Measurements from ENCODE around the gene TLX2. TPM values are rescaled to one million over a fixed set of nuclear protein-coding genes. Genes with fewer than 3 reads are reported as not detected.
"Not testable (repeated sequence)": the region's sequence is repeated elsewhere in the genome, so short reads cannot be mapped to it uniquely, and the experiment has no call there.

The TLX2 gene
- total RNA-seq, 1 donor from 2014 or later, result not detected

DNA sequence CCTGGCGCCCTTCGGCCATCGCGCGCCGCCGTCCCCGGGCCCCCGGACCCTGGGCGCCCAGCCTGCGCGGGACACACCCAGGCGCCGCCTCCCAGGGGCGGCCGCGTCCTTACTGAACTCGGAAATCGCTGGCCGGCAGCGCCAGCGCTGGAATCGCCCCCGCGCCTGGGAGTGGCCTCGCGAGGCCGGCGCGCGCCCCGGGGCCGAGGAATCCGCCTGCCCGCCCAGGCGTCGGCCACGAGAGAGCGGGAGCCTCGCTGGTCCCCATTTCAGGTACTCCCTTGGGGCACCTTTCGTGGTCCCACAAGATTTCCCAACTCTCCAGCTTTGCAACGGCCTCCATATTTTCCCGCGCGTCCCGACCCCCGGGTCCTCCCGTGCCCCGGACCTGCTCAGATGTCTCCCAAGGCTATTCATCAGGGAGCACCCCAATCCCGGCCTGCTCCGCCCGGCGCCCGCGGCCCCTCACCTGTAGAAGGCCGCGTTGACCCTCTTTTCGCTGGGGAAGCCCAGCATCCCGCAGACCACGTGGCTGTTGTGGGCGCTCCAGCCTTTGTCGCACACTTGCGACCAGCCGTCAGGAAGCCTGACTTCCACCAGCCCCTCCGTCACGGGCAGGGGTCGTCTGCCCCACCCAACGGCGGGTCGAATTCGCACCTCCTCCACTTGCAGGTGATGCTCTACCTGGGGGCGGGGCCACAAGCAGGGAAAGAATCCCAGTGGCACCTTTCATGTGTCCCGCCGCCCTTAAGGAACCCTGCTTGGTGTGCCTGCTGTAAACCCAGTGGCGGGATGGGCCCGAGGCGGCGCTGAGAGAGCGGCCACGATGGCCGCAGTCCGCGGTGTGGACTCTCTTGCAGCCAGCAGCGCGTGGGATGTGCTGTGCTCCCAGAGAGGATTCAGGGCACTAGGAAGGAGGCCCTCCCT is 34.9 kb downstream of the TLX2 start:
- ATAC-seq (ENCODE audit: poor library complexity) (peak; percentile 90), DNase-seq (peak; percentile 87)
- intact Hi-C loops (cut with DNase I), result no loop called here

DNA sequence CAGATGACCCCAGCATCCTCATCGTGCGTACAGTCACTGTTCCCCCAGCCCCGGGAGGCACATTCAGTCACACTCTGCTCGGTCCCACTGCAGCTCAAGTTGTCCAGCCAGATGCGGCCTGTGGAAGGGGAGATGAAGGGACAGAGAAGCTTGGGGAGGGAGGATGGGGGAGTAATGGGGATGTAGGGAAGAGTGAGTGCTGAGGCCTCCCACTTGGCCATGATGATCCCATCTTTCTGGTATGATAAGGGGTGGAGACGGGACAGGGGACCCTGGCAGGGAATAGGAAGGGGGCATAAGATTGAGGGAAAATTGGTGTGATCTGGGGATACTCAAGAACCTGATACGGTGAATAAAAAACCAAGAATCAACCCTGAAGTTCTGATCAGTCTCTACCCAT is 36.0 kb downstream of the TLX2 start:
- intact Hi-C loops (cut with DNase I), result no loop called here
- no peak for ATAC-seq (ENCODE audit: poor library complexity)
- no peak for DNase-seq

DNA sequence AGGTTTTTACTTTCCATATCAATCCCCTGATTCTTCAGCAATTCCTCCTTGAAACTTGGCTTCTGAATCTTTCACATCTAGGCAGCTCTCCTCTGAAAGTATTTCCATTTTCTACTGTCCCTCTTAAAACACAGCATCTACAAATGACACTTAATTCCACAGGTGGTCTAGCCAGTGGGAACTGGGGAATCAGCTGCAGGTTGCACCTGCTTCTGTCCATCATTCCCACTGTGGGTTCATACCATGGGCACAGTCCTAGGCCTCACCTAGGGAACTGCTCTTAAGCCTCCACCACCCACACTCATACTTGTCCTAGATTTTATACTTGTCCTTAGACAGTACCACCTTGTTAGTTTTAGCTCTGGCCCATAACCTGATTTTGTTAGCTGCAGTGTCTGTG is 37.3 kb downstream of the TLX2 start:
- DNase-seq (no peak), ATAC-seq (ENCODE audit: poor library complexity) (no peak)
- intact Hi-C loops (cut with DNase I), result no loop called here

DNA sequence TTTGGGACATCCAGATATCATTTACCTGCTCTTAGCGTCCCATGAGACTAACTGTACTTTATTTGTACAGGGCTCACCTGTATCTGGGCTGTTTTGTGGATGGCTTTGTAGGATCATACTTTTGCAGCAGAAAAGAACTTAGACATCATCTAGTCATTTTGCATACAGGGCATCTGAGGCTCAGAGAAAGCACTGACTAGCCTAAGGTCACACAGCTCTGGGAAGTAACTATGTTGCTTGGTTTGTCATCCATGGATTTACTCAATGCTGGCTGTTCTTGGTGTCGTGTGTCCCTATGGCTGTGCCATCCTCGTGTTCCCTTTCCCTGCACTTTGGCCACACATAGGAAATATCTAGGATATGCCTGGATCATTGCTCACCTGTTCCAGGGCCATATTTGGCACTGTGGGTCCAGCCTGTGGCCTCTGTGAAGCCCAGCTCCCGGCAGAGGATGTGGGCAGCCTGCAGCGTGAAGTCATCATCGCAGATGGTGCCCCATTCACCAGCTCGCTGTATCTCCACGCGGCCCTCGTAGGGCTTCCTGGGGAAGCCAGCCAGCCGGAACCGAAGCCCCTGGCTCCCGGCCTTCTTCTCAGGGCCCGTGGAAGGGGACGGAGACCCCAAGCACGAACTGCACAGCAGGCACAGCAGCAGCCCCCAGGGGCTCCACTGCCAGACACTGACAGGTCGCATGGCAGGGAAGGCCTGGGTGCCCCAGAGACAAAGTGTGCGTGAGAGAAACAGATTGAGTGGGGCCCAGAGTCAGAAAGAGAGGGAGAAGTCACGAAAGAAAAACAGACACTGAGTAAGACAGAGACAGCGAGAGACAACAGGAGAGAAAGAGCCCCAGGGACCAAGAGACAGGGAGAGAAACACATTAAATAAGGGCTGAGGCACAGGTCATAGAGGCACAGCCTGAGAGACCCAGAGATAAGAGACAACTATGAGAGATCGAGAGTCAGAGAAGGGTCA is 38.0 kb downstream of the TLX2 start:
- no peak for ATAC-seq (ENCODE audit: poor library complexity)
- intact Hi-C loops (cut with DNase I), result no loop called here
- no peak for DNase-seq

DNA sequence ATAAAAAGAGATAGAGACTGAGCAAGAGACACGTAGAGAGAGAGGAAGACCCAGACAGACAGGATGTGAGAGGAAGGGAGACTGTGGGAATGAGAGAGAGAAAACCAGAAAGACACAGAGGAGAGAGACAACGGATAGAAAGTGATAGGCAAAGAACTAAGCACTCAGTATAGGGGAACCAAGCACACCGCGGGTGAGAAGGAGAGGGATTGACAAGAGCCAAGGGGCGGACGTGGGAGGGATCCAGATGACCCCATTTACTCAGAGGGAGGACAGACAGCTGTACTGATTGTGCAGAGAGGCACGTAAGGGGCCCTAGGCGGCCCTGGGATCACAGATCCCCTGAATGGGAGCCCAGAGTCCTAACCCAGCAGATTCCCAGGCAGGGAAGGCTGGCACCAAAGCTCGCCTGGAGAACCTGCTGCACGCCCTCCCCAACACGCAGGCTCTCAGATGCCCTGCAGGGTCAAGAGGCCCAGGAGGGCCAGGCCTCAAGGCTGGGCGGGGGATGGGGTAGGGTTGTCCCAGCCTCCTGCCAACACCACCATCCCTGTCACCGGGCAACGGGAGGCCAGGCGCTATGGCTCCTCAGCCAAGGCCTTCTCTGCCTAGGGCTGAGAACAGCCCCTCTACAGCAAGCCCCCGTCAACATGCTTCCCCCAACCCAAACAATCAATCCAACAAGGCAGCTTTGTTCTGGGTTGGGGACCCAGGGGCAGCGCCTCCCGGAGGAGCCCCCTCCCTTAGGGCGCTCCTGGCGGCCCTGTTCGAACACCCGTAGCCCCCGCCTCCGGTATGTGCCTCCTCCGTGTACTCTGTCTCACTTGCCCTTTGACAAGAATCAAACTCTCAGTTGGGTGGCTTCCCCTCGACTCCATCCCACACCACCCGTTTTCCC is 38.9 kb downstream of the TLX2 start:
- ATAC-seq (ENCODE audit: poor library complexity), result no peak
- intact Hi-C loops (cut with DNase I), result no loop called here
- no peak for DNase-seq

DNA sequence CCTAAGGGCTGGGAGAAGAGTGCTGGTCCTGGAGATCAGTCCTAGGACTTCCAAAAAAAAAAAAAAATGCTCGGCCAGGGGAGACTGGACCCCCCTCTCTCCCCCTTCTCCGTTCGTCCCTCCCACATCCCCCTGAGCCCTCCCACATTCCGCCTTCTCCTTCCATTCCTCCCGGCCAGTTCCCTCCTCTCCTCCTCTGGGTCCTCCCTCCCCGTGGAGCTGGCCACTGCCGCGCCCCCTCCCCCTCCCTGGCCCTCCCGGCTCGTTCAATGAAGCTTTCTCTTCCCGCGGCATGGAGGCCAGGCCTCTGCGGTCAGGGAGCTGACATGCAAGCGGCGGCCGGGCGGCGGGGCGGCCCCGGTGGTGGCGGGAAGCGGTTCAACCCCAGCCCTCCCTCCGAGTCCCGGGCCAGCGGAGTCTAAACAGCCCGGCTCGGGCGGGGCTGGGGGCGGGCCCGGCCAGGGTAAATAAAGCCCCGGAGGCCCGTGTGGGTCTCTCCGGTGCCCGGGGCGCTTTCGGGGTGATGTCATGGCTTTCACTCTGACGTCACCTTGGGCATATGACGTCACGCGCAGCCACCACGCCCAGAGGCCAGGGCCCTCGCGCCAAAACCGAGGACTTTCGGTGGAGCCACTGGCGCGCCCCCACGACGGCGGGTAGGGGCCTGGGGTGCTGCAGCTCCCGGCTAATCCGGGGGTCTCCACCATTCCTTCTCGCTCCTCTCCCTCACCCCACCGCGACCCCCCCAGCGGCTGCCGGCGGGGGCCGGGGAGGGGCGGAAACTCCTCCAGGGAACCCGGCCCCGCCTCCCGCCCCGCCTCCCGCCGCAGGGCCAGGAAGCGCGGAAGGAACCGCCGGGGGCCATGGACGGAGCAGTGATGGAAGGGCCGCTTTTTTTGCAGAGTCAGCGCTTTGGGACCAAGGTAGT is 39.9 kb downstream of the TLX2 start, which contains the start of the genes DOK1 and LOXL3:
TSS of gene DOK1 (plus strand) at position 829 of the 928 bp plus-strand sequence. CDS start at position 864, 35 bp downstream.
TSS of gene LOXL3 (minus strand) at position 51 of the 928 bp plus-strand sequence. CDS start 1,308 bp downstream, outside the sequence.
- intact Hi-C loops (cut with DNase I), result no loop called here
- ATAC-seq (ENCODE audit: poor library complexity), result peak; percentile 90
- peak; percentile 94 for DNase-seq

DNA sequence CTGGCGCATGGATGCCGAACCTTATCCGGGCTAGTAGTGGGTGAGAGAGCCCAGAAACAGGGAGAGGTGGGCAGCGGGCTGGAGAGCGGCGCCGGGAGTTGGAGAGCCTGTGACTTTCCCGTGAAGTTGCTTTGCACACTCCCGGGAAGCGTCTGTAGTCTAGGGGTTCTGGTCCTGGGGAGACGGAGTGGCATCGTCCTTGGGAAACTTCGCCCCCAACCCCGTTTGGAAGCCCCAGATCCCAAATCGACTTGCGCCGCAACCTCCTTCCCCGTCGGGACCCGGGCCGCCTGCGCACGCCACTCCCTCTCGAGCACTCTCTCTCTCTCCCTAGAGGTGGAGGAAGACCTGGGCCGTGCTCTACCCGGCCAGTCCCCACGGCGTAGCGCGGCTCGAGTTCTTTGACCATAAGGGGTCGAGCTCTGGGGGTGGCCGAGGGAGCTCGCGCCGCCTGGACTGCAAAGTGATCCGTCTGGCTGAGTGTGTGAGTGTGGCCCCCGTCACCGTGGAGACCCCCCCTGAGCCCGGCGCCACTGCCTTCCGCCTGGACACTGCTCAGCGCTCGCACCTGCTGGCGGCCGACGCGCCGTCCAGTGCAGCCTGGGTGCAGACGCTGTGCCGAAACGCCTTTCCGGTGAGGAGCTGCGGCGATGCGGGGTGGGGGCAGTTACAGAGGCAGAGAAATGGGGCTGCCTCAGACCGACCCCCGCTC is 40.7 kb downstream of the TLX2 start:
- DNase-seq, result peak; percentile 73
- intact Hi-C loops (cut with DNase I), result no loop called here

DNA sequence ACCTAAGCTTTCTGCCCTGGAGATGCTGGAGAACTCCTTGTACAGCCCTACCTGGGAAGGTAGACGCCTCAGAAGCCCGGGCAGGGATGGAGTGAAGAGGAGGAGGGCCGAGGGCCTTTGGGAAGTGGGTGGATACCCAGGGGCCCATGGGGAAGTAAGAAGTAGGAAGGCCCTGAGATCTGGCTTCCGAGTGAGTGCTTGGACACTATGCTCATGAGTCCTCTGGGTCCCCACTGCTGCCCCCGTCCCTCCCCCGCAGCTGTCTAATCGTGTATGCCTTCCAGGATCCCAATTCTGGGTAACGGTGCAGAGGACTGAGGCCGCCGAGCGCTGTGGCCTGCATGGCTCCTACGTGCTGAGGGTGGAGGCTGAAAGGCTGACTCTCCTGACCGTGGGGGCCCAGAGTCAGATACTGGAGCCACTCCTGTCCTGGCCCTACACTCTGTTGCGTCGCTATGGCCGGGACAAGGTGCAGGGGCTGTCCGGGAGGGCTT is 41.4 kb downstream of the TLX2 start:
- DNase-seq (peak; percentile 49), ATAC-seq (ENCODE audit: poor library complexity) (no peak)
- intact Hi-C loops (cut with DNase I), result no loop called here

More for the DNA sequence above, 40.7 kb downstream of the TLX2 start:
- ATAC-seq (ENCODE audit: poor library complexity), result peak; percentile 45

DNA sequence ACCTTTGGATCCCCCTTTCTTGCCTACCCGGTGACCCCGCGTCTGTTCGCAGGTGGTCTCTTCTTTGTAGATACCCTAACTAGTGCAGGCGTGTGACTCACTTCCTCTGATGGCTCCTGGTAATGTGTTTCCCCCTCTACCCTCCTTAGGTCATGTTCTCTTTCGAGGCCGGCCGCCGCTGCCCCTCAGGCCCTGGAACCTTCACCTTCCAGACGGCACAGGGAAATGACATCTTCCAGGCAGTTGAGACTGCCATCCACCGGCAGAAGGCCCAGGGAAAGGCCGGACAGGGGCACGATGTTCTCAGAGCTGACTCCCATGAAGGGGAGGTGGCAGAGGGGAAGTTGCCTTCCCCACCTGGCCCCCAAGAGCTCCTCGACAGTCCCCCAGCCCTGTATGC is 41.9 kb downstream of the TLX2 start:
- intact Hi-C loops (cut with DNase I), result no loop called here
- DNase-seq, result no peak
- no peak for ATAC-seq (ENCODE audit: poor library complexity)

DNA sequence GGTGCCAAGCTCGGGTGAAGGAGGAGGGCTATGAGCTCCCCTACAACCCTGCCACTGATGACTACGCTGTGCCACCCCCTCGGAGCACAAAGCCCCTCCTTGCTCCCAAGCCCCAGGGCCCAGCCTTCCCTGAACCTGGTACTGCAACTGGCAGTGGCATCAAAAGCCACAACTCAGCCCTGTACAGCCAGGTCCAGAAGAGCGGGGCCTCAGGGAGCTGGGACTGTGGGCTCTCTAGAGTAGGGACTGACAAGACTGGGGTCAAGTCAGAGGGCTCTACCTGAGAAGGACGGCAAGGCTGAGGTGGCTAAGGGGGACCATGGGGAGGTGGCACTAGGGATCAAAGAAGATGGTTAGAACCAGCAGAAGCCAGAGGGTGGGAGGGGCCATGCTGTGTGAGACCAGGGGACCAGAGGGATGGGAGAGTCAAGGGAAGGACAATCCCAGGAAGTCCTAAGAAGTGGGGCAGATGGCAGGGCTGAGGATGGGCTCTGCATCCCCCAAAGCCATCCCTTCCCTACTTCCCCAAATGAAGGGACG is 42.7 kb downstream of the TLX2 start:
- ATAC-seq (ENCODE audit: poor library complexity) (no peak), DNase-seq (no peak)
- intact Hi-C loops (cut with DNase I), result no loop called here

DNA sequence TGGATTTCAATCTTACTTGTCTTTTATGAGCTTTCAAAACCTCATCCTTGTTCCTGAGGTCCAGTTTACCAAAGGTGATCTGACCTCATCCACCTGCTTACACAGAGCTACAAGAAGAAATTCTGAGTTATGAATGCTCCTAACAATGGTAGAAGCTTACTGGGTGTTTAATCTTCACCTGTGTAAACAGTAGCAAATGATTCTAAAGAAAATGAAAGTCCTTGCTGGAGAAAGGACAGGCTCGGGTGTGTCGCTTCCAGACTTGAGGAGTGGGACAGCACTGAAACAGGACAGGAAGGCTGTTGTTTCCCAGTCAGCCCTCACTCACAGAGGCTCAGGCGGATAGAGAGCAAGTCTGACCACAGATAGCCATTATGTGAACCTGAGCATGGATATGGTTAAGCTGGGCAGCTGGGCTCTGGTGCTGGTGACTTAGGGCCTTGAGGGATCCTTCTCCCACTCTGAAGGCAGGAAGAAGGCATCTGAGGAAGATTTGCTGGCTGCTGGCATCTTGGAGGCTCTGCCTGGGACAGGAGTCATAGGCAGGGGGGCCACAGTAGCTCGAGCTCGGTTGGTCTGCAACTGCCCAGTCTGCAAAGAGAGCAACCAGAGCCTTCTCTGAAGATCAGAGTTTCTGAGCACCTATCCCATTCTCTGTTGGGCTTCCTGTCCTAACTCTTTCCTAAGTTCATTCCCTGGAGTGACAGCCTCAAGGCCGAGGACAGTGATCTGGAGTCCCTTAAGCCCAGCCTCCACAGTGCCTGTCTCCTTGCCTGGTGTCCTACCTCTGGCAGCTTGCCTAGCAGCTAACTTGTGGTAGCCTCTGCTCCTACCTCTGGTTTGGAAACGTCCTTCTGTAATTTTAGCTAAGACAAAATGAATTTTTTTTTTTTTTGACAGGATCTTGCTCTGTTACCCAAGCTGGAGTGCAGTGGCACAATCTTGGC is 44.3 kb downstream of the TLX2 start:
- no peak for ATAC-seq (ENCODE audit: poor library complexity)
- intact Hi-C loops (cut with DNase I), result no loop called here
- no peak for DNase-seq

DNA sequence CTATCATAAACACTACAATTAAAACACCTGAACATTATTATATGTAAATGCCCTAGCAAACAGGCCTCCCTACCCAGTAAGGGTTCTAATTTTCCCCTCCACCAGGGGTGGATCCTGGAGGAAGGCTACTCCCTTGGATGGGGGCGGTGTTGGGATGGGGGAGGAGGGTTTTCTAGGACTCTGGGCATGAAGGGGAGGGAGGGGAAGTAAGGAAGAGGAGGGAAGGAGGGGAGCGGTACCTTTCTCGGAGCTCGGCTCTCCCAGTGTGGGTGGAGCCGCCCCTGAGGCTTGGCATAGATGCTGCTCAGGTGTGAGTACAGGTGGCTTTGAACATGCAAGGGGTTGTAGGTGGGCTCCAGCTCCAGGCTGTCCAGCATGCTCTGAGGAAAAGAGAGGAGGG is 45.7 kb downstream of the TLX2 start:
- intact Hi-C loops (cut with DNase I), result no loop called here
- ATAC-seq (ENCODE audit: poor library complexity) (no peak), DNase-seq (no peak)

DNA sequence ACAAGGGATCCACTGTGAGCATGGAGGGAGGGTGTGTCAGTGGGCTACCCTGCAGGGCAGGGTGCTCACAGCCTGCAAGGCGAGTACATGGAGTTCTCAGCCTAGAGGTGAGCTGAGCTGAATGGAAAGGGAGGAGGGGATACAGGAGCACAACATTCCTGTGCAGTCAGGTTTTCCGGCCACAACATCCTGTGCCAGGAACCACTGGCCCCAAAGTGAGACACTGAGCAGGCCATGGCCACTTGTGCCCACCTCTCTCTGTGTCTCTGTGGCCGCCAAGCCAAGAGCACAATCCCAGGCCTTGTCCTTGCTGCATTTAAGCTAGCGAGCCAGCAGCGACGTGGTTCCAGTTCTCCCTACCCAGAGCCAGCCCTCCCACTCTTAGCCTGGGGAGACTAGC is 46.3 kb downstream of the TLX2 start:
- ATAC-seq (ENCODE audit: poor library complexity) (no peak), DNase-seq (no peak)
- intact Hi-C loops (cut with DNase I), result no loop called here

DNA sequence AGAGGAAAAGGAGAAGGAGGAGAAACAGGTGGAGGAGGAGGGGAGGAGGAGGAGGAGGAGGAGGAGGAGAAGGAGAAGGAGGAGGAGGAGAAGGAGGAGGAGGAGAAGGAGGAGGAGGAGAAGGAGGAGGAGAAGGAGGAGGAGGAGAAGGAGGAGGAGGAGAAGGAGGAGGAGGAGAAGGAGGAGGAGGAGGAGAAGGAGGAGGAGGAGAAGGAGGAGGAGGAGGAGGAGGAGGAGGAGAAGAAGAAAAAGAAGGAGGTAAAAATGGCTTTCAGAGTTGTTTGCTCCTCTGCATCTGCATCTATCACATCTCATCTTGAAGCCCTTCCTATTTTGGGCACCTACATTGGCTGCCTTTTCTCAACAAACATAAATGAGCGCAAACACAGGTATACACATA is 46.8 kb downstream of the TLX2 start:
- DNase-seq; intact Hi-C loops (cut with DNase I); ATAC-seq (ENCODE audit: poor library complexity): not testable (repeated sequence)

DNA sequence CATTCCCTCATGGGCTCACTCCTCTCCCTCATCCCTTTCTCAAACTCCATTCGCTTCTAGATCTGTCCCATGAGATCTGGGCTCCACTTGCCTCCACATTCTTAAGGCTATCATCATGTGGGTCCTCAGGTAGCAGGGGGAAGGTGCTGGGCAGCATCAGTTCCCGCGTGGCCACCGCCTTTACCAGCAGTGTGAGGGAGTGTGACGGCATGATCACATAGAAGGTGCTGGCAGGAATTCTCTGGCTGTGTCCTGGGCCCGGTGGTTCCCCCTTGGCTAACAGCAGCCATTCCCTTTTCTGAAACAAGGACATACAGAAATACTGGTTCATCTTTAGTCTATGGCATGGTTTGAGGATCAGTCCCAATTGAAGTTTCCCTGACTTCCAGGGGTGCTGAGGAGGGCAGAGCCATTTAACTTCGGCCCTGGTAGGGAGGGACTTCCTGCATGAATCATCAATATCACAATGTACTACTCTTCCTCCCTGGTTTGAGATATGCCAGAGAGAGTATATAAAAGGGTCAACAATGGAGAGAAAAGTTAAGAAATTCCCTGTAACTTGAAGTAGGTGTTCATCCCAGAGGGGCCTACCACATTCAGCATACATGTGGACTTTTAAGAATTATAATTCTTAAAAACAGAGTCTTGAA is 48.0 kb downstream of the TLX2 start:
- no peak for ATAC-seq (ENCODE audit: poor library complexity)
- DNase-seq, result no peak
- intact Hi-C loops (cut with DNase I), result no loop called here
